GM03348 (cell line): ENCODE data around the gene ZSCAN2.
"Not testable (repeated sequence)": the region's sequence is repeated elsewhere in the genome, so short reads cannot be mapped to it uniquely, and the experiment has no call there.

Experiments
- DNase-seq: peaks from one replicate; pipeline ENCODE4 v3.0.0; 2012; ENCODE audit warnings: low spot score

The ZSCAN2 gene

DNA sequence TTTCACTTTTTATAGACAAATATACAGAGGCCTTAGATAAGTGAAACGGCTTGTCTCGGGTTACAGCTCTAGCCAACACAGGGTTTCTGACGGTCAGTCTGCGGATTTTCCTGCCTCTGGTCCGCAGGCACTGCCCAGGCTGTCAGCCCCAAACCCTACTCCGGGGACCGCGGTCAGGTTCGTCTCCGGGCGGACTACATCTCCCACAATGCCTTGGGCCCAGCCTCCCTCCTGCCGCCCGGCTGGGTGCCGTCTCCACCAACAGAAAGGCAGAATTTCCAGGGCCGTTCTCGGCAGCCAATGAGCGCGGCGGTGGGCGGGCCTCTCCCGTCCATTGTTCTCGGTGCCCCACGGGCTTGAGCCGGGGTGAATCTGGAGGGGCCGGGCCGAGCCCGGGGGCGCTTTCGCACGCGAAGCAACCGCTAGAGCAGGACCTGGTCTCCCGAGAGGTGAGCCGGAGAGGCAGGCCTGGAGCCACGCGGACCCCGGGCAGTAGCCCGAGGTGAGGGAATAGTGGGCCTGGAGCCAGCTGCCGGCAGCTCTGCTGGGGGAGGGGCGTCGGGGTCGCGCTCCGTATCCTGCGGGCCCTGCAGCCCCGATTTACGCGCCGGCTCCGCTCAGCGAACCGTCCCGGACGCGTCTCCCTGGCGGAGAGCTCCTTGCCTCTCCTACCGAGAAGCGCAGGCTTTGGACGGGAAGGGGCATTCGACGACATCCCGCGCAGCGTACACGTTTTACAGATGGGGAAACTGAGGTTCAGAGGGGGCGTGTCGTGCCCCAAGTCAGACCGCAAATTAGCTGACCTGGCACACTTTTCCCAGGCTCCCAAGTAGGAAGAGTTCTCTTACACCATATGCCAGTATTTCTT is at the start of gene ZSCAN2:
ZSCAN2 (plus strand) TSS at position 323 of the 868 bp plus-strand sequence. CDS start 2,919 bp downstream, outside the sequence.
- DNase-seq: peak; percentile 98

DNA sequence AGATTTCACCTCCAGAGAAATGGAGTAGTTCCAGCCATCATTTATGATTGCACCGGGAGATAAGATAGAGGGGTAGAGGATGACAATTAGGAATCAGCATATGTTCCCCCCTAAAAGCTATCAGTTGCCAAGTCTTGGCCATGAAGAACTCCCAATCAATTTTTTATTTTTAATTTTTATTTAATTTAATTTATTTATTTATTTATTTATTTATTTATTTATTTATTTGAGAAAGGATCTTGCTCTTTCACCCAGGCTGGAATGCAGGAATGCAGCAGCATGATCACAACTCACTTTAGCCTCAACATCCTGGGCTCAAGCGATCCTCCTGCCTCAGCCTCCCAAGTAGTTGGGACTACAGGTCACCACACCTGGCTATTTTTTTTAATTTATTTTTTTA is 49.2 kb upstream of the ZSCAN2 start:
- not testable (repeated sequence) for DNase-seq

- DNase-seq: peak; percentile 44
Observed at GRCh38 chr15:84552896-84553295, 47.9 kb upstream of the ZSCAN2 start.

GRCh38 chr15:84556690-84557089 is 44.1 kb upstream of the ZSCAN2 start:
- not testable (repeated sequence) for DNase-seq

- not testable (repeated sequence) for DNase-seq
Observed at GRCh38 chr15:84568021-84568420, 32.8 kb upstream of the ZSCAN2 start.

DNA sequence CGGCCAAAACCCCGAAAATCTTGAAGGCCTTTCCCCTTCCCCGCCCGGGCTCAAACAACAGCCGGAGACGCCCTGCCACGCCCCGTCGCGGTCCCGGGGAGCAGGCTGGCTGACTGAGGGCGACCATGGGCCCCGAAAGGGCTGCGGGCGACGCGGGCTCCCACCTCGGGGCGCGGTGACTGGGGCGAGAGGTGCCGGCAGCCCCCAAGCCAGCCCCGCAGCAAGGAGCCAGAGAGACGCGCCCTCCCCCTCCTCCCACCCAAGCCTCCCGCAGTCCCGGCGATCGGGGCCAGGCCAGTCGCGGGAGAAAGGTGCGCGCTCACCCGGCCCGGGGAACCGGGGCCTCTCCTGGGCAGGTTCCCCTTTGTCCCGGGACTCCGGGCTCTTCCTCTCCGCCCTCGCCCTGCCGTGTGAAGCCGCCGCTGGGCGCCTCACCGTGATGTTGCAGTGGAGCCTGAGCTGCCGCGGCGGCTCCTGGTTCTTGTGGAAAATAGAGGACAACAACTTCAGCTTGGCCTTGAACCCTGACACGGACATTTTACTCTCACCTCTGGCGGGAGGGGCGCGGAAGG is 30.6 kb upstream of the ZSCAN2 start:
- peak; percentile 67 for DNase-seq

DNA sequence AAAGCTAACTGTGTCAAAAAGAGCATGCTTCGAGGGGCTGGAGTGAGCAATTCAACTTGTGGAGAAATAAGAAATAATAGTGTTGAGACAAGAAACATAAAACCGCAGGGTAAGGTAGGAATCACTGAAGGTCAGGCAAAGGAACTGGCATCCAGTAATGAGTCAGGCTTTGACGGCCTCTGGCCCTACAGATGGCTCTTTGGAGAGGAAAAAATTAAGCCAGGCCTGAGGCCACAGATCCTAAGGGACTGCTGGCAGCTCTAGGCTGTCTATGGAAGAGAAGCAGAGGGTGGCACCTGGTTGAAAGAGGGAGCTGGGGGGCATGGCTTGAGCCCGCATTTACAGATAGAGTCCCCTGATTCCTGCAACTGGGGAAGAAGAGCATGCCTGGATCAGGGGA is 28.6 kb upstream of the ZSCAN2 start:
- DNase-seq: no peak

GRCh38 chr15:84575493-84575892 is 25.3 kb upstream of the ZSCAN2 start:
- DNase-seq: no peak

GRCh38 chr15:84577891-84578290 is 22.9 kb upstream of the ZSCAN2 start:
- not testable (repeated sequence) for DNase-seq

- not testable (repeated sequence) for DNase-seq
Observed at GRCh38 chr15:84579261-84579721, 21.5 kb upstream of the ZSCAN2 start.

GRCh38 chr15:84581676-84582428 is 19.0 kb upstream of the ZSCAN2 start:
- DNase-seq: not testable (repeated sequence)

DNA sequence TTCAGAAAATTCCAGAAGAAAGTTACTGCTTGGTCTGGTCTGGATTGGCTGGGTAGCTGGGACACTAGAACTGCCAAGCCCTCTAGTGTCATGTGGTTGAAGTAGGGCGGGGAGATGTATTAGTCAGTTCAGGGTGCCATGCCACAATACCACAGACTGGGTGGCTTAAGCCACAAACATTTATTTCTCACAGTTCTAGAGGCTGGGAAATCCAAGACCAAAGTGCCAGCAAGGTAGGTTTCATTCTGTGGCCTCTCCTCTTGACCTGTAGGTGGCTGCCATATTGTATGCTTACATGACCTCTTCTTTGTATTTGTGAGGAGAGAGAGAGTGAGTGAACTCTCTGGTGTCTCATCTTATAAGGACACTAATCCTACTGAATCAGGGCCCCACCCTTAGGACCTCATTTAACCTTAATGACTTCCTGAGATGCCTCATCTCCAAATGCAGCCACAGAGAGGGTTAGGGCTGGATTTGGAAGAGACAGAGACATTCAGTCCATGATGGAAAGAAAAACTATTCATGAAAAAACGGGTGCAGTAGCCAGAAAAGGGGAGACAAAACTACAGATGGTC is 18.1 kb upstream of the ZSCAN2 start:
- DNase-seq: no peak

DNA sequence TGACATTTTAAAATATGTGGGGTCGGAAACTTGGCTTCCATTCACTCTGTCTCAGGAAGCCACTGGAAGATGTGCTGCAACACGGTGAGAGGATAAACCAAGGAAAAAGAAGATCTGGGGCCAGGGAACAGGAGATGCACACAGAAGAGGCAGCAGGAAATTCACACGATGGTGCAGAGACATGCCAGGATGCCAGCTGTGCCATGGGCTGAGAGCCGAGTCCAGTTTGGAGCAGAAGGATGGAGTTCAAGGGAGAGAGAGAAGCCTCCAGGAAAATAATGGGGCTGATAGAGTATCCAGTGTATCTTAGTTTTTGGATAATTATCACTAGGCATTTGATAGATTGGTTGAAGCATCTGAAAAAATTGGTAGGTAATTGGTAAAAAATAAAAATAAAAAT is 16.9 kb upstream of the ZSCAN2 start:
- DNase-seq: not testable (repeated sequence)

DNA sequence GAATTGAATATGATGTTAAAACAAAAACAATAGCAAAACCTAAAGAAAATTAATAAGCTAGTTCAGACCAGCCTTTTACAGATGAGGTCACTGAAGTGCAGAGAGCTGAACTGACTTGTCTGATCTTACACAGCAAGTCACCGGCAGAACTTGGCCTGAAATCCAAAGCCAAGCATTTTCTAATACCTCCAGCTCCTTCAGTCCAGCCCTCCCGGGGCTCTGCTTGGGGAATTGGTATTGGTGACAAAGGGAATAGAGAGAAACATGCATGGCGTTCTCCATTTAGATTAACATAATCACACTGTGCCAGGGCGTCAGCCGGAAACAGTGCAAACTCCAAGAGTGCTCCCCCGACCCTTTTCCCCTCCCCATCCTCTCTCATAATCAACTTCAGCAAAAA is 14.1 kb upstream of the ZSCAN2 start:
- DNase-seq: no peak

DNA sequence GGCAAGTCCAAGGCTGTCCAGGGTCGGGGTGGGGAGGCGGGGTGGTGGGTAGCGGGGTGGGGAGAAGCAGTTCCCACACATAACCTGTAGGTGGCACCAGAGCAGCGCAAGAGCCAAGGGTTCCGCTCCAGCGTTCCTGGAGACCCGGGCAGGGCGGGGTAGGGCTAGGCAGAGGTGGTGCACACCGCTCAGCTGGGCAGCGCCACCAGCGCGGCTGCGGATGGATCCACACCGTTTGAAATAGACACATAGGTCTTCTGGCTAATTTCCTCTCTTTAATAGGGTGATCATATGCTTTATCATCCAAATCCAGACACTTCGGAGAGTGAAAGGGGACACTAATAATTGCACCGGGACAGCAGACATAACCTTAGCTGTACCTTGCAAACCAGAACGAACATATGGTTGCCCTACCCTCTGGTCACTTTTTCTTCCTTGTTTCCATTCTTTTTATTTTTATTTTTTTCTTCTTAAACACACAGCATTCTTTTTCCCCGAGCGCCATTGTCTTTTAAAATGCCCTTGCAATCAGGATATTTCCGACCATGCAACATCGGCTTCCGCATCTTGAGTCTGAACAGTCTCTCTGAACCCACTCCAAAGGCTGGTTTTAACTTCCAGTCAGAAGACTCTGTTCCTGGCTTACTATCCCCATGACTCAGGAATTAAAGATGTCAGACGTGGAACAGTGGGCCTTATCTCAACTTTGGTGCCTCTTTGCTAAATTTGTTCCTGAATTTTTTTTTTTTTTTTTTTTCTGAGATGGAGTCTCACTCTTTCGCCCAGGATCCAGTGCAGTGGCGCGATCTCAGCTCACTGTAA is 12.5 kb upstream of the ZSCAN2 start:
- DNase-seq: peak; percentile 95

GRCh38 chr15:84590406-84590805 is 10.4 kb upstream of the ZSCAN2 start:
- no peak for DNase-seq

GRCh38 chr15:84591815-84592214 is 9.0 kb upstream of the ZSCAN2 start:
- no peak for DNase-seq

DNA sequence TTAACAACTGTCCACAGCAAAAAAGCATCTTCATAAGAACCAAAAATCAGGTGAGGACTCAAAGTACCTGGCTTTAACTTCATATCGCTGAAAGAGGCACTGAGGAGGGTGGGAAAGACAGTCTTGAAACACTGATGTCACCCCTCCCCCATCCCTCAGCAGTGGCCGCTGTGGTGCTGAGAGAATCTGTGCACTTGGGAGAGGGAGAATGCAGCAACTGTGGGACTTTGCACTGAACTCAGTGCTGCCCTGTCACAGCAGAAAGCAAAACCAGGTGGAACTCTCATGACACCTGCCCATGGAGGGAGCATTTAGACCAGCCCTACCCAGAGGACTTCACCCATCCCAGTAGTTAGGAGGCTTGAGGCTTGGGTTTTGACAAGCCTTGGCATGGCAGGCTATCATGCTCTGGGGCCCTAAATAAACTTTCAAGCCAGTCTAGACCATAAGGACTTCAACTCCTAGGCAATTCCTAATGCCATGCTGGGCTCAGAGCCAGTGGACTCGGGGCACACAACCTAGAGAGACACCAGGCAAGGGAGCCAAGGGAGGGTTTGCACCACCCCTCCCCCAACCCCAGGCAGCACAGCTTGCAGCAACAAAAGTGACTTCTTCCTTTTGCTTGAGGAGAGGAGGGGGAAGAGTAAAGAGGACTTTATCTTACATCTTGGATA is 6.1 kb upstream of the ZSCAN2 start:
- DNase-seq: no peak

GRCh38 chr15:84595660-84596059 is 5.1 kb upstream of the ZSCAN2 start:
- DNase-seq: no peak

DNA sequence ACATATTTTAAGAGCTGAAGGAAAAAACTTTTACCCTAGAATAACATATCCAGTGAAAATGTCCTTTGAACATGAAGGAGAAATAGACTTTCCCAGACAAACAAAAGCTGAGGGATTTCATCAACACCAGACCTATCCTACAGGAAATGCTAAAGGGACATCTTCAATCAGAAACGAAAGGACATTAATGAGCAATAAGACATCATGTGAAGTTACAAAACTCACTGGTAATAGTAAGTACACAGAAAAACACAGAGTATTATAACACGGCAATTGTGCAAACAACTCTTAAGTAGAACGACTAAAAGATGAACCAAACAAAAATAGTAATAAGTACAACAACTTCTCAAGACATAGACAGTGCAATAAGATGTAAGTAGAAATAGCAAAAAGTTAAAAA is 3.5 kb upstream of the ZSCAN2 start:
- no peak for DNase-seq

DNA sequence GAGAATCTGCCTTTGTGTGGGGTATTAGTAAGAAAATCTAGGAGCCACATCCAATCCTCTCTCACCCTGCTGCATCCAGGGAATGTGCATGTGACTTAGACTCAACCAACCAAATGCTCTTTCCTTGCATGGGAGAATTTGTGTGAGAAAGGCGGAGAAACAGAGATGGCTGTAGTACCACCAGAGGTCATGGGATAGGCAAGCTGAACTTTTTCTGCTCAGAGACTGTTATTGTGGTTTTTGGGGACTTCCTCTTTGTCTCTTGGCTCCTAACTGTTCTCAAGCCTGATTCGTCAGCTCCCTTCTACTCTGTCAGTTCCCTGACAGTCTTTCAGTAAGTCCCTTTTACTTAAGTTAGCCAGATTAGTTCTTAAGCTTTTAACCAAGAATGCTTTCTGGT is 2.6 kb upstream of the ZSCAN2 start:
- DNase-seq: no peak
